GM06990 (cell line): ENCODE data around the gene PXMP4.
A peak's percentile ranks its signal among the peaks of the same experiment; 100 is the strongest.

ENCODE experiments used
- DNase-seq: peaks from one replicate; pipeline ENCODE4 v3.0.0-alpha.2; 2011; ENCODE audit not compliant: insufficient read length; ENCODE audit errors: extremely low read depth
- H3K27me3 ChIP-seq: replicated peaks from 2 replicates; pipeline ENCODE4 v1.6.0; 2011; ENCODE audit warnings: low read length; ENCODE audit not compliant: control insufficient read depth, insufficient read depth
- H3K36me3 ChIP-seq: 2 replicates; pipeline ENCODE4 v1.5.1; 2011; ENCODE audit warnings: low read length; ENCODE audit not compliant: control insufficient read depth, insufficient read depth
- H3K4me3 ChIP-seq: replicated peaks from 2 replicates; pipeline ENCODE4 v1.5.1; 2011; ENCODE audit warnings: low read depth, mild to moderate bottlenecking, control low read depth, low read length
- TF ChIP-seq, protein P1 (sequence below): IDR thresholded peaks from 2 replicates; pipeline ENCODE4 v1.5.1; 2011; ENCODE audit warnings: low read length, control low read depth, mild to moderate bottlenecking, inconsistent platforms; ENCODE audit not compliant: insufficient read depth, poor library complexity, severe bottlenecking

PXMP4 gene

DNA sequence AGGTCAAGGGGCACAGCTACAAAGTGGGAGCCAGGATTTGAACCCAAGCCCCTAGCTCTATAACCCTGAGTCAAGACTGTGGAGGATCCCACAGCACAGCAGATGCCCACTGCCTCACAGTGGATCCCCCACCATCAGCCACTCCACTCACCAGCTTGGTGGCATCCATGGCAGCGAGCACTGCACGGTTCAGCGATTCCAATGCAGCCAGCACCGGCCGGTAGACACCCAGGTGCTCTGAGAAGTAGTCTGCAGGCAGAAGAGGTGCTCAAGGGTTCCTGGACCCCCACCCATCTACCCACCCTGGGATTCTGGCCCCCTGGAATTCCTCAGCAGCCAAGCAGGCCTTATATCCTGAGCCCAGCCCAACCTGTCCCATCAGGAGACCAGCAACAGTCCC, 50.9 kb downstream of the PXMP4 start:
- no peaks in the 10 kb centered on the region for H3K27me3 ChIP-seq
- TF ChIP-seq, protein P1, sequence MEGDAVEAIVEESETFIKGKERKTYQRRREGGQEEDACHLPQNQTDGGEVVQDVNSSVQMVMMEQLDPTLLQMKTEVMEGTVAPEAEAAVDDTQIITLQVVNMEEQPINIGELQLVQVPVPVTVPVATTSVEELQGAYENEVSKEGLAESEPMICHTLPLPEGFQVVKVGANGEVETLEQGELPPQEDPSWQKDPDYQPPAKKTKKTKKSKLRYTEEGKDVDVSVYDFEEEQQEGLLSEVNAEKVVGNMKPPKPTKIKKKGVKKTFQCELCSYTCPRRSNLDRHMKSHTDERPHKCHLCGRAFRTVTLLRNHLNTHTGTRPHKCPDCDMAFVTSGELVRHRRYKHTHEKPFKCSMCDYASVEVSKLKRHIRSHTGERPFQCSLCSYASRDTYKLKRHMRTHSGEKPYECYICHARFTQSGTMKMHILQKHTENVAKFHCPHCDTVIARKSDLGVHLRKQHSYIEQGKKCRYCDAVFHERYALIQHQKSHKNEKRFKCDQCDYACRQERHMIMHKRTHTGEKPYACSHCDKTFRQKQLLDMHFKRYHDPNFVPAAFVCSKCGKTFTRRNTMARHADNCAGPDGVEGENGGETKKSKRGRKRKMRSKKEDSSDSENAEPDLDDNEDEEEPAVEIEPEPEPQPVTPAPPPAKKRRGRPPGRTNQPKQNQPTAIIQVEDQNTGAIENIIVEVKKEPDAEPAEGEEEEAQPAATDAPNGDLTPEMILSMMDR: no peak
- H3K4me3 ChIP-seq: no peak overlapping the region
- DNase-seq: no peak
- H3K36me3 ChIP-seq: peaks cover 2% of the 10 kb centered on the region

DNA sequence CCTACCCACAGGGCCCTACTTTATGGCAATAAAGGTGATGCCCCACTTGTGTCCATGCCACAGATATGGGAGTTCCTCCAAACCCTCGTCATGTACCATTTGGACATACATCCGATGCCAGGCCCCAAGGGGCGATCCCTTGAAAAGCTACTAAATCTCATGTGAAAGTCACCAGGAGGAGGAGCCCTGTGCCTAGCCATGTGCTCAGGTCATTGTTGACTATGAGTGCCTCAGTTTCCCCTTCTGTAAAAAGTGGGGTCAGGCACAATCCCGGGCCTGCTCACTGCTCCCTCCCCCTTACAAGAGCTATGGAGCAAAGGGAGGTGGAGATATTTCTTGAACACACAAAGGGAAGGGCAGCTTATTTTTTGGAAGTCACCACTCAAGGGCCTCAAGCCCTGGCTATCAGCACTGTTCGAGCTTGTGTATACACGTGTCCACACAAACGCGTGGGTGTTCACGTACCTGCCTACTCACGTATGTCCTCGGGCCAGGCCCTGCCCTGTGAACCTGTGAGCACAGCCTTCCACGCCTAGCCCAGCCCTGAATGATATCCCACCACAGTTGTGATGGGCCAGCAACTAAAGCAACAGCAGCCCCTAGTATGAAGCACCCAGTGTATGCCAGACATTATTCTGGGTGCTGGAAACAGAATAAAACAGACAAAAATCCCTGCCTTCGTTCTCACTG, 51.5 kb downstream of the PXMP4 start:
- Histone ChIP-seq H3K36me3 (peaks cover 2% of the 10 kb centered on the region), H3K27me3 (no peaks in the 10 kb centered on the region), H3K4me3 (peak overlapping the region; percentile 74; the same call in 1 of the 2 replicates)
- TF ChIP-seq, protein P1: no peak
- DNase-seq: no peak

DNA sequence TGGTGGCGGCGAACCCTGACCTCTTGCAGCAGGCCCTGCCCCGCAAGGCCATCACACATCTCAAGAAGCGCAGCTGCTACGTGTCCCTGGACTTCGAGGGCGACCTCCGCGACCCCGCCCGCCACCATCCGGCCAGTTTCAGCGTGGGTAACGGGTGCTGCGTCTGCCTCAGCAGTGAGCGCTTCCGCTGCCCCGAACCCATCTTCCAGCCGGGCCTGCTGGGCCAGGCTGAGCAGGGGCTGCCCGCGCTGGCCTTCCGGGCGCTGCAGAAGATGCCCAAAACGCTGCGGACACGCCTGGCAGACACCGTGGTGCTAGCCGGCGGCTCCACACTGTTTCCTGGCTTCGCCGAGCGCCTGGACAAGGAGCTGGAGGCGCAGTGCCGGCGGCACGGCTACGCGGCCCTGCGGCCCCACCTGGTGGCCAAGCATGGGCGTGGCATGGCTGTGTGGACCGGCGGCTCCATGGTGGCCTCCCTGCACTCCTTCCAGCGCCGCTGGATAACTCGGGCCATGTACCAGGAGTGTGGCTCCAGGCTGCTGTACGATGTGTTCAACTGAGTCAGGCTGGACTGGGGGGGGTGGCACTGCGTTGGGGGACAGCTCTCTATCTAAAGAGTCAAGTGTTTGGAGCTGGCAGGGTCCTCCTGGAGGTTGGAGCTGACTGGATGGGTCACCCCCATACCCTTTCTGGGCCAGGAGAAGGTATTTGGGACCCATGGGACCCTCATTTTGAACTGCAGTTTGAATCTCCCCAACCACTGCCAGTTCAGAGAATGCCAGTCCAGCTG, 52.2 kb downstream of the PXMP4 start:
- H3K27me3 ChIP-seq: no peaks in the 10 kb centered on the region

DNA sequence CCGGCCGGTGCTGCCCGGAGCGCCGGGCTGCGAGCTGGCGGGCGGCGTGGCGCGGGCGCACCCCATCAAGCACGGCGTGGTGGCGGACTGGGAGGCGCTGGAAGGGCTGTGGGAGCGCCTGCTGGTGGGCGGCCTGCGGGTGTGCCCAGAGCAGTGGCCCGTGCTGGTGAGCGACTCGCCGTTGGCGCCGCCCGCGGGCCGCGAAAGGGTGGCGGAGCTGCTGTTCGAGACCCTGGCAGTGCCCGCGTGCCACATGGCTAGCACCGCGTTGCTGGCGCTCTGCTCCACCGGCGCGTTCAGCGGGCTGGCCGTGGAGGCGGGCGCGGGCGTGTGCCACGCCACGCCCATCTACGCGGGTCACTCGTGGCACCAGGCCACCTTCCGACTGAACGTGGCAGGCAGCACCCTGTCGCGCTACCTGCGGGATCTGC, 52.9 kb downstream of the PXMP4 start:
- peaks cover 2% of the 10 kb centered on the region for H3K36me3 ChIP-seq
- TF ChIP-seq, protein P1: no peak
- peak; percentile 79 for DNase-seq
- H3K4me3 ChIP-seq: peak overlapping the region; percentile 74
- no peaks in the 10 kb centered on the region for H3K27me3 ChIP-seq

More for the DNA sequence above, 52.2 kb downstream of the PXMP4 start:
- Histone ChIP-seq H3K36me3 (peaks cover 2% of the 10 kb centered on the region), H3K4me3 (peak overlapping the region; percentile 74)
- DNase-seq: peak; percentile 88
- TF ChIP-seq, protein P1: peak; percentile 98

DNA sequence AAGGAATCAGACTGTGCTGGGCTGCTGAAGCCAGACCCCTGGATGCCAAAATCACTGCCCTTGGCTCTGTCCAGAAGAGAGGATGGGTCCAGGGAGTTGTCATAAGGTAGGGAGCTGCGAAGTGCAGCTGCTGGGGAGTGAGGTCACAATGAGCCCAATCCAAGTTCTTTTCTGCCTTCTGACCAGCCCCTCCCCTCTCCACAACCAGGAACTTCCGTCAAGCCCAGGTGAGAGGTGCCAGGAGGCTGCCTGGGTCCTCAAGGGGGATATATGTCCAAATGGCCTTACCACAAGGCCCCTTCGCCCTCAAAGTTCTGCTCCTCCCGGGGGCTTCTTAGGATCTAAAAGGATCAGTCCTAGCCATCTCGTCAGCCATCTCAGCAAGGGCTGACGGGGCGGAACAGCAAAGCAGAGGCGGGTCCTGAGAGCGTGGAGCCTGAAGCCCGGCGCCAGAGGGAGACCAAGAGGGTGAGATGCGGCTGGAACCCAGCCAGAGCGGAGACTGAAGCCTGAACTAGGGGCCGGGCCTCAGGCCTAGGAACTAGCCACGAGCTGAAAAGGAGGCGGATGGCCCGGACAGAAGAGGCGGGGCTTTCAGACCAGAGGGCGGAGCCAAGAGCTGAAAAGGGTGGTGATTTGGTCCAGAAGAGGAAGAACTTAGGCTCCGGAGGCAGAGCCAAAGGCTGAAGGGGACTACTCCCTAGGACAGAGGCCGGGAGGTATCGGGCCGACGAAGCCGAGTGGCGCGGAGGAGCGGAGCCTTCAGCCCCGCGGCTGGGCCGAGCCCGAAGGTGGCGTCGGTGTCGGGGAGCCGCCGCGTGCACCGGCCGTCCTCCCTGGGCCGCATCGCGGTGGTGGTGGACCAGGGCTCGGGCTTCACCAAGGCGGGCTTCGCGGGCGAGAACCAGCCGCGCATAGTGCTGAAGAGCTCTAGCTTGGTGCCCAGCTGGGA, 53.5 kb downstream of the PXMP4 start, which contains the start of gene ACTL10:
Gene ACTL10 (plus strand): TSS at position 651 of the 952 bp plus-strand sequence. CDS start 555 bp downstream, outside the sequence.
- peak; percentile 93 for DNase-seq
- H3K36me3 ChIP-seq: peaks cover 2% of the 10 kb centered on the region
- TF ChIP-seq, protein P1: peak; percentile 29
- peak within 1 kb of the TSS; percentile 74 for H3K4me3 ChIP-seq
- no peaks in the 10 kb centered on the region for H3K27me3 ChIP-seq
